Gastroesophageal sphincter (tissue), 4 donors: ENCODE results near the gene MKLN1. TPM values are rescaled to one million over a fixed set of nuclear protein-coding genes. Genes with fewer than 3 reads are reported as not detected.
"Not testable (repeated sequence)": the region's sequence is repeated elsewhere in the genome, so short reads cannot be mapped to it uniquely, and the experiment has no call there.

ENCODE experiments used
- ATAC-seq: fragments of 150-250 bp; one replicate; pipeline ENCODE4 v1.9.1; 2016; ENCODE audit warnings: mild to moderate bottlenecking, moderate library complexity
- H3K27ac ChIP-seq, 4 donors: fragments of 200-600 bp; sonication (generic) in 3 of 4; 1 replicate in 3 of 4; 2 replicates in 1 of 4; pipeline ENCODE4 v1.5.1; 2016 to 2019
- H3K27me3 ChIP-seq: fragments of 200-600 bp; sonication (generic); one replicate; pipeline ENCODE4 v1.5.1; 2019
- H3K36me3 ChIP-seq, 2 donors: fragments of 200-600 bp; sonication (generic); one replicate each; pipeline ENCODE4 v1.5.1; 2019; ENCODE audit warnings: control low read depth in 1 of 2
- H3K4me1 ChIP-seq, 3 donors: fragments of 200-600 bp; sonication (generic); 1 replicate in 2 of 3; 2 replicates in 1 of 3; pipeline ENCODE4 v1.5.1; 2016 to 2019; ENCODE audit warnings: control low read depth in 2 of 3
- H3K4me3 ChIP-seq, 2 donors: fragments of 200-600 bp; sonication (generic); one replicate each; pipeline ENCODE4 v1.5.1; 2019; ENCODE audit warnings: mild to moderate bottlenecking in 1 of 2, moderate library complexity in 1 of 2
- H3K9me3 ChIP-seq, 3 donors: fragments of 200-600 bp; sonication (generic); one replicate each; pipeline ENCODE4 v1.5.1; 2017 to 2019; ENCODE audit warnings: control low read depth in 2 of 3
- EP300 ChIP-seq: sonication (generic); formaldehyde crosslinking; IDR thresholded peaks from one replicate; pipeline ENCODE4 v1.6.1; 2017; ENCODE audit warnings: antibody characterized with exemption, mild to moderate bottlenecking
- POLR2A ChIP-seq, 2 donors: fragments of 450-650 bp; IDR thresholded peaks; one replicate each; pipeline ENCODE4 v1.6.1; 2017; ENCODE audit warnings: antibody characterized with exemption in 2 of 2, mild to moderate bottlenecking in 2 of 2, moderate library complexity in 1 of 2
- POLR2AphosphoS5 ChIP-seq: sonication (generic); formaldehyde crosslinking; IDR thresholded peaks from one replicate; pipeline ENCODE4 v1.6.1; 2017; ENCODE audit warnings: antibody characterized with exemption
- WGBS, 2 donors: methylation state at CpG; one replicate each; pipeline ENCODE4 v1.1.5; 2018; ENCODE audit warnings: low coverage in 1 of 2; 5-methylcytosine and 5-hydroxymethylcytosine counted together
- total RNA-seq, 4 donors: library from RNA; depleted of rRNA; stranded (reverse); fragments of >200 nt; gene quantifications; one replicate each; pipeline ENCODE4 v1.1.0, GENCODE V29; 2016
- TF ChIP-seq, protein P1 (sequence below), 4 experiments: fragments of 200-600 bp in 2 of 4; fragments of 450-650 bp in 2 of 4; sonication (generic) in 1 of 4; IDR thresholded peaks; one replicate each; pipeline ENCODE4 v1.5.1; 2017 to 2019; ENCODE audit warnings: antibody characterized with exemption in 4 of 4, mild to moderate bottlenecking in 2 of 4, moderate library complexity in 2 of 4

The MKLN1 gene
- total RNA-seq, 4 donors from 2014 or later: 40.4 to 82.8 (median 58.6) TPM

DNA sequence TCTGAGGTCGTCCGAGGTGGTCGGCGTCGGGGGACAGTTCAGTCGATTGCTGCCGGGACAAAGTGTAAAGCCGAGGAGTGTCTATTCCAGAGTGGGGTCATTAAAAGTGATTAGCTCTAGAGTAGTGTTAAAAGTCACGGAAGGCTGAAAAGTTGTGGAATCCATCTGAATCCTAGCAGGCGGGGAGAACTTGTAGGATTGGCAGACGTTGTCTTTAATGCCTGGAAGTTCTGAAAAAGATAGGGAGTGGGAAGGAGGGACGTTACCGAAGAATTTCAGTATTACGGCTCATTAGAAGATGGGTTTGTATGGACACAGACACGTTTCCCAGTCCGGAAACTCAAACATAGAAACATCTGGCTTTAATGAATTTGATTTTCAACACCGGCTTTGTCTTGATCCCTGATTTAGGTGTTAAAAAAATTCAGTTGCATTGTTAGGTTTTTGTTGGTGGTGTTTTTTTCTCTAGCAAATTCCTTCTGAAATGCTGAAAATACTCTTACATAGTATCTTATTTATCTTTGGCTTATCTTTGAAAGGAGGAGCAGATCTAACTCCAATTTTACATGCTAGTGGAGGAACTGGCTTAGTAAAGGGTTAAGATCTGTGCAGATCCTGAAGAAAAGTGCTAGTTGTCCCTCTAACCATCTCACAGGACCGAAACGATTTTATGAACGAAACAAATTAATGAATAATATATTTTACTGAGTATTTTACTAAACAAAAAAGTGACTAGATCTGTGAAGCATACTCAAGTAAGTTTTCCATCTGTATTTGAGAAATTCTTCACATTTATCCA, 900 bp downstream of the MKLN1 start:
- WGBS, 2 donors: 1% methylated on average over 15 to 19 of the region's 20 CpGs
- no peaks in the 10 kb centered on the region for H3K36me3 ChIP-seq
- TF ChIP-seq, protein P1, sequence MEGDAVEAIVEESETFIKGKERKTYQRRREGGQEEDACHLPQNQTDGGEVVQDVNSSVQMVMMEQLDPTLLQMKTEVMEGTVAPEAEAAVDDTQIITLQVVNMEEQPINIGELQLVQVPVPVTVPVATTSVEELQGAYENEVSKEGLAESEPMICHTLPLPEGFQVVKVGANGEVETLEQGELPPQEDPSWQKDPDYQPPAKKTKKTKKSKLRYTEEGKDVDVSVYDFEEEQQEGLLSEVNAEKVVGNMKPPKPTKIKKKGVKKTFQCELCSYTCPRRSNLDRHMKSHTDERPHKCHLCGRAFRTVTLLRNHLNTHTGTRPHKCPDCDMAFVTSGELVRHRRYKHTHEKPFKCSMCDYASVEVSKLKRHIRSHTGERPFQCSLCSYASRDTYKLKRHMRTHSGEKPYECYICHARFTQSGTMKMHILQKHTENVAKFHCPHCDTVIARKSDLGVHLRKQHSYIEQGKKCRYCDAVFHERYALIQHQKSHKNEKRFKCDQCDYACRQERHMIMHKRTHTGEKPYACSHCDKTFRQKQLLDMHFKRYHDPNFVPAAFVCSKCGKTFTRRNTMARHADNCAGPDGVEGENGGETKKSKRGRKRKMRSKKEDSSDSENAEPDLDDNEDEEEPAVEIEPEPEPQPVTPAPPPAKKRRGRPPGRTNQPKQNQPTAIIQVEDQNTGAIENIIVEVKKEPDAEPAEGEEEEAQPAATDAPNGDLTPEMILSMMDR (IDR thresholded peaks at IDR 0.05): no peak
- TF ChIP-seq POLR2A (IDR thresholded peaks at IDR 0.05): no peak
- no peak for TF ChIP-seq EP300
- no peak for TF ChIP-seq POLR2AphosphoS5
- ATAC-seq: no peak
- H3K4me3 ChIP-seq: peak overlapping the region; percentile 65 to 76
- H3K27ac ChIP-seq: peak overlapping the region; percentile 91 to 99 (median 94)
- H3K27me3 ChIP-seq: no peaks in the 10 kb centered on the region
- no peaks in the 10 kb centered on the region for H3K9me3 ChIP-seq
- peaks cover 6 to 52% (median 8%) of the 10 kb centered on the region in 3 donors for H3K4me1 ChIP-seq

DNA sequence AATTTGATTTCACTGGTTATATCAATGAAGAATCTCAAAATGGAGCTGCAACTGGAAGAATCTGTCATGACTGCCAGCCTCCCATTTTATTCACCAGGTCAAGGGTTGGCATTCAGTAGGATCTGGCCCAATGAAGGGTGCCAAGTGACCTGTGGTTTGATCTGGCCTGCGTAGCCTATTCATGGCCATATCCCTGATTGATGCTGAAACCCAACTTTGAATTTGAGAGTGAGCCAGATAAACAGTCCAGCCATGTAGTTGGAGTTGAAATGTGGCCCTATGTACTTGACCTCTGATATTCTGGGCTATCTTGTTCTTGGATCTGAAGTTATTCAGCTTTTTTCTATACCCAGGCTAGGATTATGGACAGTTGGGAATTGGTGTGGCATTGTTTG, 1.5 kb downstream of the MKLN1 start:
- 57 to 67% methylated on average over 1 of the region's 1 CpG for WGBS, 2 donors
- Histone ChIP-seq H3K27ac (peak overlapping the region; percentile 91 to 99 (median 94)), H3K36me3 (no peaks in the 10 kb centered on the region), H3K4me1 (peaks cover 6 to 58% (median 8%) of the 10 kb centered on the region in 3 donors), H3K27me3 (no peaks in the 10 kb centered on the region), H3K9me3 (no peaks in the 10 kb centered on the region), H3K4me3 (peak overlapping the region; percentile 65 to 76)
- ATAC-seq: no peak
- TF ChIP-seq, protein P1 (IDR thresholded peaks at IDR 0.05): no peak
- TF ChIP-seq POLR2A (IDR thresholded peaks at IDR 0.05): no peak
- TF ChIP-seq EP300: no peak
- TF ChIP-seq POLR2AphosphoS5: no peak

DNA sequence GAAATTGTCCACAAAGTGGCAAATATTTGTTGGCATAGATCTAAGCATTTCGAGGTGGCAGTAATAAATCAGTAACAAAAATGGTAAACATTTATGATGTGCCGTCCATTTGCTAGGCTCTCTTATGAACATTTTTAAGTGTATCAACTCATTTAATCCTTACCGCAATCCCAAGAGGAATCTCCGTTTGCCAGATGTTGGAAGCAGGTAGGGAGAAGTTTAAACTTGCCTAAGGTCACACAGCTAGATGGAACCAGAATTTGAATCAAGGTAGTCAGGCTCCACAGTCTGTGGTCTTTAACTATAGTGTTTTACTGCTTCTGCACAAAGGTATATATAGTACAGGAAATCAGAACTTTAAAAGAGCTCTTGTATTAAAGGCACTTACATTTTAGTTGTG, 2.6 kb downstream of the MKLN1 start:
- Histone ChIP-seq H3K27ac (peak overlapping the region in 2 of 4 donors; percentile 91 to 98), H3K9me3 (no peaks in the 10 kb centered on the region), H3K4me1 (peaks cover 6 to 70% (median 8%) of the 10 kb centered on the region in 3 donors), H3K27me3 (no peaks in the 10 kb centered on the region), H3K4me3 (peak overlapping the region in 1 of 2 donors; percentile 65), H3K36me3 (no peaks in the 10 kb centered on the region)
- ATAC-seq: no peak
- TF ChIP-seq POLR2AphosphoS5 (no peak), EP300 (no peak)
- WGBS, 2 donors: 62 to 64% methylated on average over 4 of the region's 4 CpGs

DNA sequence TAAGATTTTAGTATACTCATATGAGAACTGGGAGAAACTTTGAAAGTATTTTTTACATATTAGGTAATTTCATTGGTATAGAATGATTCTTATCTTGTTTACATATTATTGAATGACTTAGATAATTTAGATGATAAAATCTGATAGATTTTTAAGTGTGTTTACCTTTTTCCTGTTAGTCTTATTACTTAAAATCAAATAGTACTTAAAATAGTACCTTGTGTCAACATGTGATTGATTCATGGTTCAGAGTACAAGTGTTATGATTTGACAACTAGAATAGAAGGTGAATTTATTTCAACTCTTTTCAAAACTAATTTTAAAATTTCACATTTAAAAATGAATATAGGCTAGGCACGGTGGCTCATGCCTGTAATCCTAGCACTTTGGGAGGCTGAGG, 4.1 kb downstream of the MKLN1 start:
- TF ChIP-seq POLR2A (IDR thresholded peaks at IDR 0.05) (no peak), EP300 (no peak), POLR2AphosphoS5 (no peak)
- TF ChIP-seq, protein P1 (IDR thresholded peaks at IDR 0.05): no peak
- no peak for ATAC-seq
- no peaks in the 10 kb centered on the region for H3K27me3 ChIP-seq
- WGBS, 2 donors: 57 to 80% methylated on average over 1 of the region's 1 CpG
- H3K9me3 ChIP-seq: peaks cover 0 to 4% (median 0%) of the 10 kb centered on the region in 3 donors
- no peak overlapping the region for H3K27ac ChIP-seq
- no peak overlapping the region for H3K4me3 ChIP-seq
- H3K4me1 ChIP-seq: peaks cover 3 to 61% (median 7%) of the 10 kb centered on the region in 3 donors
- no peaks in the 10 kb centered on the region for H3K36me3 ChIP-seq

- peaks cover 3 to 57% (median 6%) of the 10 kb centered on the region in 3 donors for H3K4me1 ChIP-seq
- H3K36me3 ChIP-seq, H3K27me3 ChIP-seq, H3K4me3 ChIP-seq, ATAC-seq, H3K27ac ChIP-seq: not testable (repeated sequence)
- peaks cover 0 to 10% (median 0%) of the 10 kb centered on the region in 3 donors for H3K9me3 ChIP-seq
- 92 to 96% methylated on average over 3 to 6 of the region's 6 CpGs for WGBS, 2 donors
Observed at GRCh38 chr7:131332729-131333128, 5.1 kb downstream of the MKLN1 start.
